RKO (cell line): ENCODE measurements around the gene CHTOP.

Experiments
- DNase-seq: peaks from one replicate; pipeline ENCODE4 v3.0.0-alpha.2; 2016; ENCODE audit warnings: low spot score

Gene CHTOP

GRCh38 chr1:153688276-153688675 is 54.4 kb downstream of the CHTOP start:
- no peak for DNase-seq

DNA sequence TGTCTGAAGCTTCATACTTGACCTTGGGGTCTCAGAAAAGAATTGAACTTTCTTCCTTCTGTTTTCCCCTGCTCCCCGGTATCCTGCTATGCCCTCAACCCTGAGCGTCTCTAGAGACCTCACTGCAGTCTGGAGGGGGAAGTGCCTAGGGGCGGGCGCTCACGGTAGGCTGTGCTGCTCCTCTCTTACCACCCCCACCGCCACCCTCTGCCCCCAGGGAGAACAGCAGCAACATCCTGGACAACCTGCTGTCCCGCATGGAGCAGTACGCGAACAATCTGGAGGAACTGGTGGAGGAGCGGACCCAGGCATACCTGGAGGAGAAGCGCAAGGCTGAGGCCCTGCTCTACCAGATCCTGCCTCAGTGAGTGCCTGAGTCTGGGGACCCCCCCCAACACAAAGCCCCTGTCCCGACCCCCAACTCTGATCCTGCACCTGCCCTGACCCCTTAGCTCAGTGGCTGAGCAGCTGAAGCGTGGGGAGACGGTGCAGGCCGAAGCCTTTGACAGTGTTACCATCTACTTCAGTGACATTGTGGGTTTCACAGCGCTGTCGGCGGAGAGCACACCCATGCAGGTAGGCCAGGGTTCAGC is 55.0 kb downstream of the CHTOP start:
- no peak for DNase-seq

DNA sequence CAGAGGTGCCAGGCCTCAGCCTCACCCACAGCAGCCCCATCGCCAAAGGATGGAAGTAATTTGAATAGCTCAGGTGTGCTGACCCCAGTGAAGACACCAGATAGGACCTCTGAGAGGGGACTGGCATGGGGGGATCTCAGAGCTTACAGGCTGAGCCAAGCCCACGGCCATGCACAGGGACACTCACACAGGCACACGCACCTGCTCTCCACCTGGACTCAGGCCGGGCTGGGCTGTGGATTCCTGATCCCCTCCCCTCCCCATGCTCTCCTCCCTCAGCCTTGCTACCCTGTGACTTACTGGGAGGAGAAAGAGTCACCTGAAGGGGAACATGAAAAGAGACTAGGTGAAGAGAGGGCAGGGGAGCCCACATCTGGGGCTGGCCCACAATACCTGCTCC is 59.6 kb downstream of the CHTOP start:
- no peak for DNase-seq
